NCI-H1092 (cell line): ENCODE measurements around the gene CERS1.

Experiments
- DNase-seq: peaks from one replicate; lab custom pipeline; 2025; lab: John Stamatoyannopoulos, UW

Gene CERS1

DNA sequence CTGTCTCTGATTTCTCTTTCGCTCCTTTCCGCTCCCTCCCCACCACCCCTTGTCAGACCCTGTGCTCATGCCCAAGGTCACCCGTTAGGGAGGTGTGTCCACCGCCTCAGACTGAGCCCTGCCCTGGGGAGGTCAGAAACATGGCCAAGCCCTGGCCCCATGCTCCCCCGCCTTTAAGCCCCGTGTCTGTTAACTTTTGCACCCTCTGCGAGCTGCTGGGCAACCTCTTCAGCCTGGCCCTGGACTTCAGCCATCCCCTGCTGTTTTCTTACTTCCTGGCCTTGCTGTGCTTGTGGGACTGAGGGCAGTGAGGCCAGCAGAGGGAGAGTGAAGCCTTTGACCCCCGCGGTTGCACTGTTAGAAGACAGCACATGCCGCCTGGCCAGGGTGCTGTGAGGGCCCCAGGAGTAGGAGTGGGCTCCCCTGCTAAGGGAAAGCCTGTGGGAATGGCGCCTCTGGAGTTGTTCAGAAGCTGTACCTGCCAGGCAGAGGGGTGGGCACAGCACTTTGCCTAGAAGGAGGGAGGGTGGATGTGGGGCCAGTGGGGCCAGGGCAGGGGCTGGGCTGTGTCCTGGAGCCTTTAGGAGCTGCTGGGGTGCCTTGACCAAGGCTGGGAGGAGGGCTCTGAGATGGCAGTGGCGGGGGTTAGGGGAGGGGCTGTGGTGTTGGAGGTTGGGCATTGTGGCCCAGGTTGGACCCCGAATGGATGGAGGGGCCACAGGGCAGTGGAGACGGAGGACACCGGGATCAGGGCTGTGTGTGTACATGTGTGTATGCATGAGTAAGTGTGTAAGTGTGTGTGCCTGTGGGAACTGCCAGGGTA lies 56.3 kb downstream of the CERS1 start:
- DNase-seq = no peak

DNA sequence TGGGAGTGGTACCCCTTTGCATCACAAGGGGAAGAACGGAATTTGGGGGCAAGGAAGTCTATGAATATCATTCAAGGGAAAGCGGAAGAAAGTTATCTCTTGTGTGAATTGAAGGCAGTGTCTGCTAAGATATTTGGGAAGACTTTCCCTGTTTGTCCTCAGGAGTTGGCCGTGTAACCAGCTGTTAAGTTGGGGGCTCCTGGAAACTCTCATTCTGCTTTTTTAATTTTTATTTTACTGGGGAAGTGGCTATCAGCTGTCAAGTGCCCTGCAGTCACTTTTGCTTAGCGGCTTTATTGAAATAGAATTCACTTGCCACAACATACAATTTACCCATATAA lies 61.3 kb downstream of the CERS1 start:
- no peak for DNase-seq

GRCh38 chr19:18833849-18834643 lies 61.9 kb downstream of the CERS1 start:
- DNase-seq = no peak

DNA sequence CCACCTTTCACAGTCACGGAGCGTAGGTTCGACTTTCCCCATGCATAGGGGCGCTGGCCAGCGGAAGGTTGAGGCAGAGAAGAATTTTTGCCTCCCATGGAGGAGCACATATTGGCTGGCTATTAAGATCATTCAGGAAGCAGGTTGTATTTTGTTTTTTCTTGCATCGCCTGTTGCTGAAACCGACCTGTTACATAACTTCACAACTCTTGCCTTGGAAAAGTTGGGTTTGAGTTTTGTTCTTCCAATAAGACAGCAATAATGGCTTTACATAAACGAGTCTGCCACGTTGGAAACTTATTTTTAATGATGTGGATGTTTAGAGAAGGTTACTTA lies 62.8 kb downstream of the CERS1 start:
- no peak for DNase-seq

GRCh38 chr19:18832306-18833140 lies 63.4 kb downstream of the CERS1 start:
- no peak for DNase-seq

DNA sequence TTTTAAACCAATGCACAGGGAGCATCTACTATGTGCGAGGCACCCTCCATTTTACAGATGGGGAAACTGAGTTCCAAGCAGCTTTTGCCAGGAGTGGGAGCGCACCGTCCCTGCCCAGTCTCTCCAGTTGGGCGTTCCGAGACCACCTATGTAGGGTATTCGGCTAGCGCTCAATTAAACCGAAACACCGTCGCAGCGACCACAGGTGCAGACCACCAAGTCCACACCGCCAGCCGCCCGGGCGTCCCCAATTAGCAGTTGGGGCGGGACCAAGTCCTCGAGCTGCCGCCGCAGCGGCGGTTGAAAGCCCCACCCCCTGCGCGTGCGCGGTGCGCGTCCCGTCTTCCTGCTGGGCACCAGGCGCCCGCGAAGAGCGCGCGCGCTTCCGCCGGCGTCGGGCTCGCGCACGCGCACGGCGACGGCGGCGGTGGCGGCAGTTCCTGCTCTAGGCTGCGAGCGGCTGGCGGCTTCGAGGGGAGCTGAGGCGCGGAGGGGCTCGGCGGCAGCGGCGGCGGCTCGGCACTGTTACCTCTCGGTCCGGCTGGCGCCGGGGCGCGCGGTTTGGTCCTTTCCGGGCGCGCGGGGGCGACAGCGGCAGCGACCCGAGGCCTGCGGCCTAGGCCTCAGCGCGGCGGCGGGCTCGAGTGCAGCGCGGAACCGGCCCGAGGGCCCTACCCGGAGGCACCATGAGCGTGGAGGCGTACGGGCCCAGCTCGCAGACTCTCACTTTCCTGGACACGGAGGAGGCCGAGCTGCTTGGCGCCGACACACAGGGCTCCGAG lies 64.2 kb downstream of the CERS1 start, which contains the start of gene UPF1:
Gene UPF1, plus strand, starts transcription at position 436 of the 782 bp plus-strand sequence. Its CDS starts 251 bp downstream, at position 687.
- DNase-seq = peak; percentile 93

GRCh38 chr19:18830488-18830887 lies 65.5 kb downstream of the CERS1 start:
- DNase-seq = no peak

- no peak for DNase-seq
These were observed 67.2 kb downstream of the CERS1 start for GRCh38 chr19:18828786-18829185.
